ENCODE data around the gene DDX31.
"Not testable (repeated sequence)": the region's sequence is repeated elsewhere in the genome, so short reads cannot be mapped to it uniquely, and the experiment has no call there.

Gene DDX31

DNA sequence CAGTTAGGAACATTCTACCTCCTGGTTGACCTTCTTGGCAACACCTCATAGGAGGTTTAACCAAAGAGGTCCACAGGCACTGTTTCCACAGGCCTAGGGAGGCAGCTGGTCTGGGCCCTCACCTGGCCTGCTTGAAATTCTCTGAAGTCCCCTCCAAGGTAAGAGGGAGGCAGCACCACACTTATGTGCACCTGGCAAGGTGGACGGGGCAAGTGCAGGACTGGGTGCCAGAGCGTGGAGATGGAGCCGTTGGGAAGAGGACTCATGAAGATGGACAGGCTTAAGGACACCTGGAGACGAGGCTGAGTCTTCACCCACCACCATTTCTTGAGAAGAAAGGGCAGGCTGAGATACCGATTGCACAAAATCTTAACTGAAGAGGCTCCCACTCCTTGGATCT, 94.0 kb downstream of the DDX31 start:
- DNase-seq = no peak

DNA sequence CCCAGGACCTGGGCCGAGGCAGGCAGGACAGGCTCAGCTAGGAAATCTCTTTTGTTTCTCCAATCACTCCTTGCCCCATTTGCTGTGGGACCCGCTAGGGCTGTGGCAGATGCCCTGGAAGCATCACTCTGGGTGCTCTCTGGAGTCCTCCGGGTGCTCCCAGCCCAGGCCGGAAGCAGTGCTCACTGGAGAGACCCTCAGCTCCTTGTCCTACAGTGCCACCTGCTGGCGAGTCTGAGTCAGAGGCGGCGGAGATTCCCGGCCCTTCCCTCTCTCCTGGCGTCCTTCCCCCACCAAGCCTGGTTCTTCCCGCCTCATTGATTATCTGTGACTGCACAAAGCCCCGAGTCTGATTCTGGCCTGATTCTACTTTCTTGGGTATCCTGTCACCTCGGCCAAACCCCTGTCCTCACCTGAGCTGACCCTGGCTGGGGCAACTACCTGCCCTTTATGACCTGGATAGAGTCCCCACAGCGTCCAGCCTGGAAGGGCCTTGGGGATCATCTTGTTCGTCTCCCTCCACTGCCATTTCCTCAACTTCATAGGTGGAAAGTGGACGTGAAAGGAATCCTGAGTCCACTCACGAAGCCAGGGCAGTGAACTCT, 94.7 kb downstream of the DDX31 start:
- DNase-seq = no peak

DNA sequence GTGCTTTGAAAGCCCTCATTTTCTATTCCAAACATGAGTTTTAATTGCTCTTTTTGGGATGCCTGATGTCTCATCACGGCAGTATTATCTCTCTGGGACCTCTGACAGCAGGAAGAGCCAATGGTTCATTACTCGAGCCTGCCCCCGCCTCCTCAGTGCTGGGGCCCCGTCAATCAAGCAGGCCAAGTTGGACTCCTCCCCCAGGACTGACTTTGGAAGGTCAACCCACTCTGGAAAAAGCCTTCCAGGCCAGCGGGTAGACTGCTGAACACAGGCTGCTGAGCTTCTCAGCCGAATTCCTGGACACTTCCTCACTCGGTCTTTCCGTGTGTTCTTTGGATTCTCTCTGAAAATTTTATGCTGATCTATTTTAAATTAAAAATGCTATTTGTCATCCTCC, 96.9 kb downstream of the DDX31 start:
- no peak for DNase-seq

DNA sequence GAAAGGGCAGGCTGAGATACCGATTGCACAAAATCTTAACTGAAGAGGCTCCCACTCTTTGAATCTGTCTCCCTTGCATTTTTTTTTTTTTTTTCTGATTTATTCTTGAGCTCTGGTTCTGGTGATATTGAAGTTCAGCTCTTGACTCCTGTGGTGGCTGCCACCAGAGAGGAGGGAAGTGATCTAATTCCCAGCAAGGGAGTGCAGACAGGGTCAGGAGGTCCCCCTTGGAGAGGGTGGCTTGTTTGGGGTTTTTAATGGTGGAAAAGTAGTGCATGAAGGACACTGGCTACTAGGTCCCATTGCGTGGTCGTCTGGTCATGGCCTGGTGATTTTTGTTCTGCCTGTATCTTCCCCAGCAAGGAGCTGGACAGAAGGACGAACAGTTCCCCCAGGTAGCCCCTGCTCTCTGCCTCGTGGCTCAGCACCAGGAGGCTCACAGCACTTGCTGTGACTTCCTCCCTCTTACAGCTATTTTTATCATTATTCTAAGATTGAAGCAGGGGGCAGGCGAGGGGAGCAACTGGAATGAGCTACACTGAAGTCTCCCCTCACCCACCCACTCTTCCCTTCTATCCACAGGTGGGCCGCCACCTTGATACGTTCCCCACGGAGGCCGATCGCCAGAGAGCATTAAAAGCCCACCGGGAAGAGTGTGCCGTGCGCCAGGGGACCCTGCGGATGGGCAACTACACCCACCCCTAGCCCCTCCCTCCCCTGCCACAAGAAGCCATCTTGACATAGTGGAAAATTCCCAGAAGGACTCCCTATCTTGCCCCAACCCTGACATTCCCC, 97.8 kb downstream of the DDX31 start:
- no peak for DNase-seq

DNA sequence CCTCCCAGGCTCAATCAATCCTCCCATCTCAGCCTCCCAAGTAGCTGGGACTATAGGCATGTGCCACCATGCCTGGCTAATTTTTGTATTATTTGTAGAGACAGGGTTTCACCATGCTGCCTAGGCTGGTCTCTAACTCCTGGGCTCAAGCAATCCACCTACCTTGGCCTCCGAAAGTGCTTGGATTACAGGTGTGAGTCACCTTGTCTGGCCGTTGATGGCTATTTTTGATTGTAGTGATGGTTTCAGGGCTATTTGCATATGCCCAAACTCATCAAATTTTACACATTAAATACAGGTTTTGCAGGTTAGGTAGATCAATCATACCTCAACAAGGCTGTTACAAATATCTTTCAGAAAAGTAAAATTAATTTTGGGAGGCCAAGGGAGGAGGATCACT, 101.0 kb downstream of the DDX31 start:
- DNase-seq = not testable (repeated sequence)

DNA sequence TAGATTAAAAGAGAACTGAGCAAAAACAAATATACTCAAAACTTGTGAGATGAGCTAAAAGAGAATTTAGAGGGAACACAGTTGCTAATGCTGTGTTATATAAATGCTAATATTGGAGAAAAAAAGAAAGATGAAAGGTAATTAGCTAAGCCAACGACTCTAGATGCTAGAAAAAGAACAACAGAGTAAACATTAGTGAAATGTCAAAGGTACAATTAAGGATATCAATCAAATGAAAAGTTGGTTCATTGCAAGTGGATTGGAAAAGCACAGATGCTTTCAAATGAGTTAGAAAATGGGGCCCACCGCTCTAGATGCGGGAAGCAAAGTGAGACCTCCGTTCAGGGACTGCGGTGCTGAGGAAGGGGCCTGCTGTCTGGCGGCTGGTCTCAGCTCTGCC, 105.3 kb downstream of the DDX31 start:
- no peak for DNase-seq

DNA sequence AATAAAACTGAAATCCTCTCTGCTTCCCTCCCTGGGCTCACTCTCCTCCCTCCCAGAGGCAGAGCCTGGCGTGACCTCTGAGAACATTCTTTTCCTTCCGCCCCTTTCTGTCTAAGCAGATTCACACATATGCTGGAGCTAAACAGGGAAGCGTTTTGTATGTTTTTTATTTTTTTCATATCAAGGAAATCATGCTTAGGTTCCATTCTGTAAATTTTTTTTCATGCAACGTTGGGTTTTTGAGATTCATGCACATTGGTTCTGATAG, 107.5 kb downstream of the DDX31 start:
- DNase-seq = no peak

DNA sequence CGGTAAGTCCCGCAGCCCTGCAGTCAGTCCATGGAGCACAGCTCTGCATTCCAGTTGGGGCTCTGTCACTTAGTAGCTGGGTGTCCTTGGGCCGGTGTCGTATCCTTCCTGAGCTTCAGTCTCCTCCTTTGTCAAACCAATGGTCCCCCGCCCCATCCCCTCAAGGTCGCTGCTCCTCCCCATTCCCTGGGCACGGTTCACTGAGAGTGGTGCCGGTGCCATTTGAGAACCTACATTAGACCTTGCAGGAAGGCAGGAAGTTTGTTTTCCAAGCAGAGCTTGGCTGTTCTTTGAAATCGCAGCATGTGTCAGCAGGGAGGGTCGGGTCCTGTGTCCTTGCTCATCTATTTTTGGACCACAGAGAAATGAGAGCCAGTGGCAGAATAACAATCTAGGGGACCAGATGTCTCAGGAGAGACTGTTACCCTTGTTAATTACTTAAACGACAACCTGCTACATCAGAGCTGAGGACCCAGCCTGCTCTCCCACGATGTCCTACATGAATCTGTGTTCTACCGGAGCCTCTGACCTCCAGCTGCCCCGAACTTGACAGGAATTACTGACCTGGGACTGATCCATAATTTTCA, 109.1 kb downstream of the DDX31 start:
- DNase-seq = no peak

DNA sequence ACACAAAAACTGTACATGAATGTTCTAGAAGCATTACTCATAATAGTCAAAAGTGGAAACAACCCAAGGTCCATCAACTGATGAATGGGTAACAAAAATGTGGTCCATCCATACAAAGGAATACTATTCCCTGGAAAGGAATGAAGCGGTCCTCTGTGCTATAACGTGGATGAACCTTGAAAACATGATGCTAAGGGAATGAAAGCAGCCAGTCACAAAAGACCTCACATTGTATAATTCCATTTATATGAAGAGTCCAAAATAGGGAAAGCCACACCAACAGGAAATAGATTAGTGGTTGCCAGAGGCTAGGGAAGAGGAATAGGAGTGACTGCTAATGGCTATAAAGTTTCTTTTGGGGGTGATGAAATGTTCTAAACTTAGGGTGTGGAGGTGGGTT, 110.1 kb downstream of the DDX31 start:
- no peak for DNase-seq

DNA sequence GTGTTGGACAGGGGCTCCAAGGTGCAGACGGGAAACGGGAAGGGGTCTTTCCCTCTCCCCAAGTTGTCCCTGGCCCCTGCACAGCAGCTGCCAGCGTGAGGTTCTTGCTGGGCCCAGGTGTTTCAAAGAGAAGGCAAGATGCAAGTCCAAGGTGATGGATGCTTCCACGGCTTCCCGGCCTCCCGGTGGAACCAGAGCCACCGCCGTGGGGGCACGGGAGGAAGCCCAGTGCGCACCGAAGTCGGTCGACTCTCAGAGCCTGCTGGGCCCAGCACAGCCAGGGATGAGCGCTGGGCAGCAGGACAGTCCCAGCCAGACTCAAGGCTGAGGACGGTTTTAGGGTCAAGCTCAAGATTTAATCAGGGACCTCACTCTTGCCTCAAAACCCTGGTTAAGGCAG, 112.6 kb downstream of the DDX31 start:
- DNase-seq = no peak

DNA sequence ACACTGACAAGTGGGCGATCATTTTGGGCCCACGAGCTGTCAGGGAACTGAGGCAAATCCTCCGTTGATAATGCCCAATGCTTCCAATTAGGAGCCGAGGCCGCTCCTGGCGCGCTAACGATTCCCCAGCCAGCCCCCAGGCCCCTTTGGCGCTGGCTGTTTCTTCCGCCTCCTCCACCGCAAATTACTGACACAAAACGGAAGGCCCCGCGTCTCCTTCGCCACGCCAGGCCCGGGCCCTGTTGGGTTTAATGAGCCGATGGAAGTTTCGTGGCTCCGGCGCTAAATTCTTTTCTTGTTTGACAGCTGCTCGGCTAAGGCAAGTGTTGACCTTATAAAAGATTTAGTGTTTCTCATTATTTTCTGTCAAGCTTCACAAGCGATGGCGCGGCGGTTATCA, 113.1 kb downstream of the DDX31 start:
- no peak for DNase-seq

DNA sequence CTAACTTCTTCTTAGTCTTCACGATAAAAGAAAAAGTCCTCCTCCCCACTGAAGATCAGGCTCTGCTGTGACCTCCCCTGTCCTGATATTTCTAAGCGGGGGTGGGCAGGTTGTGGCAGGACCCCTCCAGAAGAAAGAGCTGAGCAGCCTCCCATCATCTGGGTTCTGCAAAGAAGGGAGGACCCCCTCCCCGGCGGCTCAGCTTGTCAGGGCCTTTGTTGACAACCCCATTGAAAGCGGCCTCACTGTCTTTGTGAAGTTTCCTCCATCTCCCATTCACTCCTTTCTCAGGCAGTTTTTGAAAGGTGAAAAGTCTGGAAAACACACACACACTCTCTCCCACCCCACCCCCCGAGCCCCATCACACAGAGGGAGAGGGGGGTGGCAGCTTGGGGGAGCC, 113.5 kb downstream of the DDX31 start:
- DNase-seq = no peak

DNA sequence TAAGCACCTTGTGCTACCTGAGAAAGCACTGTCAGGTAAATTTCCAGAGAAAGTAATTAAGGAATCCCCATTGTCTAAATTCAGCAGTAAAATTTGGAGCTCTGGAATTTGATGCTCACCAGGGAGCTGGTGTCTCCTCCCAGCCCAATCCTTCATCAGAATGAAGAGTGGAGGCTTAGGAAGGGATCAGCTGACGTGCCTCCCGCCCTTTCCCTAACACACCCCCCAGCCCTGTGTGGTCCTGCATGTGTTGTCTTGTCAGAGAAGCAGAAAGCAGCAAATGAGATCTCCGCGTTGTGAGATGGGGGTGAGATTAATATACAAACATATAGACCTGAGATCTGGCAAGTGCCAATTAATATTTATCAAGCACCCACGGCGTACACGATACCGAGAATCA, 114.3 kb downstream of the DDX31 start:
- DNase-seq = no peak

DNA sequence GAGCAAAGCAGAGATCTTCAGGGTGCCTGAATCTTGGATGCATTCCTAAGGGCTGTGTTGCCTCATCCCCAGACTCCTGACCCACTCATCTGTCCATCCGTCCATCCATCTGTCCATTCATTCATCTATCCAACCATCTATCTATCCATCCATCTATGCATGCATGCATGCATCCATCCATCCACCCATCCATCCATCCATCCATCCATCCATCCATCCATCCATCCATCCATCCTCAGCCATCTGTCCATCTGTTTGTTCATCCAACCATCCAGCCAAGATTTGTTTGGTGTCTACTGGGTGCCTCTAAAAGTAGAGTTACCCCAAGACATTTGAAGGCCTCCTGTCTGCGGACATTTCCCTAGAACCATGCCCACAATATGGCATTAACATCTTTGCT, 115.0 kb downstream of the DDX31 start:
- no peak for DNase-seq

DNA sequence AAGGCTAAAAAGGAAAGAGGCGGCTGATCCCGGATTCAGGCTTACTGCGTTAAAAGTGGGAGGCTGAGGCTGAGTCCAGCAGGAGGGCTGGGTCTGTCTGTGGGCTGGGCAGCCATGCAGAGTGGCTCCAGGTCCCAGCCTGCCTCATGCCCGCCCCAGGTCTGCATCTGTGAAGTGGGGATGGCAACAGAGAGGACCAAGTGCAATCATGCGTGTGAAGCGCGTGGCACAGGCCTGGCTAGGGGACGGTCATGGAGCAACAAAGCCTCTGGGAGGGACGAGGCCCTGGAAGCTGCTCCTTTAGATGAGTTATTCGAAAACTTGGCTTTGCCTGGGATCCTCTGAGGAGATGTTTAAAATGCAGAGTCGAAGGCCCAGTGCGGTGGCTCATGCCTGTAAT, 117.7 kb downstream of the DDX31 start:
- no peak for DNase-seq

DNA sequence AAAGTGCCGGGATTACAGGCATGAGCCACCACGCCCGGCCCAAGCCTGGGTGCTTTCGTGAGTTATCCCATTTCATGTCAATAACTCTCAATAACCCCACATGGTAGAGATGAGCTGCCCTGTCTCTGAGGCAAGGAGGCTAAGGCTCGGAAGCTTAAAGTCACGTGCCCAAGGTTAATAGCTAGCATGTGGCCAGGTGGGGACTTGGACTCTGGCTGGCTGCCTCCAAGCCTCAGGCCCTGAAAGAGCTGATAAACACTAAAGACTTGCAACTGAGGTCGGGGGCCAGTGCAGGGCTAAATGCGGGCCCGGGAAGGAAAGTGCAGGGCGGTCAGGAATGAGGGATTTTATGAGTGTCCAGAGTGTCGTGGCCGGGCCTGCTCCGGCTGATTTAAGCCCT, 118.2 kb downstream of the DDX31 start:
- DNase-seq = no peak

DNA sequence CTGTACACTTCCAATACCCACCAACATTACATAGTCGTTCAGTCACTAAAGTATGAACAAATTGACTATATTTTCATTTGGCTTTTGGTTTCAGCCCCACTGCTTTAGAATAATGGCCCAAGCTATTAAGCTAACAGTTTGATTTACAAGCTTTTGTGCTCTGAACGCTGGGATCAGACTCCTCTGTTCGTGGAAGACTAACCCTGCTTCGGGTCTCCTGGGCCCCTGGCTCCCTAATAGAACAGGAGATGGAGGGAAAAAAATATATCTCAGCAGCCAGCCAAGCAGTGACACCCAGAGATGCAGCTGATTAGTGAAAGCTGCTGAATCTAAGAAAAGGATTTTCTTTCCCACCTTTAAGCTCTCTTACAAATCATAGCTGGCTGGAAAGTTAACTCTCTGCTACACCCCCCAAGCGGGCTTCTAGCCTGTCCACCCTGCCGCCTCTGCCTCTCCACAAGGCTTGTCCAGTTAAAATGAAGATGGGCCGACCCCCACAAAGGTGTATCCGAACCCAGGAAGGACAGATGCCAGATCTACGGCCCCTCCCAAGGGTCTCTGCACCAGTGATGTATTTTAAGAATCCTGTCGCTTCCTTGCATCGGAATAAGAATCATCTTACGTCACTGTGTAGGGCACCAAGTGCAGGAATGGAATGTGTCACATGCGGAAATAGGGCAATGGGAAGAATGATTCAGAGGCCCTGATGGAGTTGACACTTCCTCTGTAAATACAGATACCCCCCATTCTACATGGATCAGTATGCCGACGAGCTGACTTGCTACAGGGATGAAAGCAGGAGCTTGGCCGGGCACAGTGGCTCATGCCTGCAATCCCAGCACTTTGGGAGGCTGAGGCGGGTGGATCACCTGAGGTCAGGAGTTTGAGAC, 120.8 kb downstream of the DDX31 start:
- DNase-seq = no peak

DNA sequence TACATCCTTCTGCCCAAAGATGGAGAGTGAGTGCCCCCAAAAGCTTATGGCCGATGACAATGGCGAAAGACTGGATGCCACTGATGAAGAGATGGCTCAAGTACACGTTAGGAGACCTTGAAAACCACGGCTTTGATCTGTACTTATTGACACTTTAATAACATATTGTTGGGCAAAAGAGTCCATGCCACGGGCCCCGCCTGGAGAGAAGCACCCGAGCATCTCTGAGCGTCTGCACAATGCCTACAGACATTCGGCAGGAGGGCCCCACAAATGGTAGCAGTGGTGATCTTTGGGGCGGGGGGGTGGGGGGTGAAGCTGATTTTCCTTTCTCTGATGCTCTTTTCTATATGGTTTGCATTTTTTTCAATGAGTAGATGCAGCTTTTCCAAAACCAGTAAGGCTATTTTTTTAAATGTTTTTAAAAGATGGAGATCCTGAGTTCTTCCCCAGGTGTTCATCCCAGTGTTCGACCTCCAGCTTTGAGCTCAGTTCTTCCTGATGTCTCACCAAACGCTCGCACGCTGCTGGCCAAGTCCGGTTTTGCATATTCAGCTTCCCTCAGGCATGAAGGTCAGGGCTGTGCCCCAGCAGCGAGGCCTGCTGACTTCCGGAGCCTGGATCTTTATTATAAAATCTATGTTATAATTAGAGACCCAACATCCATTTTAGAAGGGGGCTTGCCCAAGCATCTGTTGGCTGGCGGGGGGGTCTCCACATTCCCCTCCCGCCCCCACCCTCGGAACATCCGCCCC, 121.6 kb downstream of the DDX31 start:
- no peak for DNase-seq

DNA sequence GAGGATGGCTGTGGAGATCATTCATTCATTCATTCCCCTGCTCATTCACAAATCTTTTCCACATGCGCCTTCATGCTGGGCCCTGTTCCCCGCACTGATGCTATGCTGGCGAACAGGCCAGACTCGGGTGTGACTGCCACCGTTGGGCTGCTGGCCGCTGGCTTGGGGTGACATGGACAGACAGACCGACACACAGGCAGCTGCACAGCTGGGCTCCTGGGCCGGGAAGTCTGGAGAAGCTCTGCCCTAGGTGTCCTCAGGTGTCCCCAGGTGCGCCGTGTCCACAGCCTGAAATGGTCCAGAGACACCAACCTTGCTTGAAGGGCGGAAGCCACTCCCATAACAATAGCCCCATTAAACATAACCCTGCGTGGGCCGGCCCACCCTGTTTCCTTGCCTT, 122.3 kb downstream of the DDX31 start:
- DNase-seq = no peak

DNA sequence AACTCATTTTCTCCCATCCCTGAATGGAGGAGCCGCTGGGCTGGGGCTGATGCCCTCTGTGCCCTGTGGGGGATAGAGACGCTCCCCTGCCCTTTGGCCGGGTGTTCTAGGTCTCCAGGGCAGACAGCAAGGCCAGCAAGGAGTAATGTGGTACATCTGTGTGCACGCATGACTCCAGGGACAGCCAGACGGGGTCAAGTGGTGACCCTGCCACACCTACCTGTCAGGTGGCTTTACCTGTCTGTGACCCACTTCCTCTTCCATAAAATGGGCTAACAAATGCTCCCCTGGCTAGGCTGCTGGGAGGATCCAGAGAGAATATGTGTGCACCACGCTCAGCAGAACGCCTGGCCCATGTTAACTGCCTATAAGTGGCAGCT, 122.7 kb downstream of the DDX31 start:
- DNase-seq = no peak

DNA sequence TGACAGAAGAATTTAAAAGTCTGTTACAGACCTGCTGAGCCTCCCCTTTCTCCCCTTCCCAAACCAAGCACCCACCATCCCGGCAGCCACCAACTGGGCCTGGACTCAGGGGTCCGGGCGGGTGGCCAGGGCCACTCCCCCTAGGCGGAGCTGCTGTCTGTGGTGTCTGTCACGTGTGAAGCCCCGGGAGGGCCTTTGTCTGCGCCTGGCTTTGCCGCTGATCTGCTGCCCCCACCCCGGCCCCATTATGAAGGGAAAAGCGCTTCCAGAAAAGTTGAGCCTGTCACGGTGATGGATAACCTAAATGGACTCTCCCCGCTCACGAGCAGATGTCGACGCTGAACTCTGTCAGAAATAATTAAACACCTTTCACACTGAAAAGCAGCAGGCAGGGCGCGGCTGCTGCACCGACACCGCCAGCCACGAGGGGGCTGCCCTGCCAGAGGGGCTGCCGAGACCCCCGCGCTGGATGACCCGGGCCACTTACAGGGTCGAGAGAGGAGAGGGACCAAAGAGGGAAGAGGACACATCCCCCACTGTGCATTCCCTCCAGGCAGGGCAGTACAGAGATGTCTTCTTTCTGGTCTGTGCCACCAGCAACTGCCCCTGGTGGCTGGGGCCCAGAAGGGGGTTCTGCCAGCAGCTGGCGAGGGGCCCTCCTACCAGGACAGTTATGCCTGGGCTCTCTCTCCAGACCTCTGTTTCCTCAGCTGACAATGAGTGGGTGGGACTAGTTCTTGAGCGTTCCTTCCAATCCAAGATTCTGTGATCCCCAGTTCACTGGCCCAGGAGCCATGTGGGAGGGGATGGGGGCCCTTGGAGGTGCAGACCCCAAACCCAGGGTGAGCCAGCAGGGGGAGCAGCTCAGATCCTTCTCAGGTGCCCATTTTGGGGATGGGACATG, 123.4 kb downstream of the DDX31 start:
- no peak for DNase-seq

DNA sequence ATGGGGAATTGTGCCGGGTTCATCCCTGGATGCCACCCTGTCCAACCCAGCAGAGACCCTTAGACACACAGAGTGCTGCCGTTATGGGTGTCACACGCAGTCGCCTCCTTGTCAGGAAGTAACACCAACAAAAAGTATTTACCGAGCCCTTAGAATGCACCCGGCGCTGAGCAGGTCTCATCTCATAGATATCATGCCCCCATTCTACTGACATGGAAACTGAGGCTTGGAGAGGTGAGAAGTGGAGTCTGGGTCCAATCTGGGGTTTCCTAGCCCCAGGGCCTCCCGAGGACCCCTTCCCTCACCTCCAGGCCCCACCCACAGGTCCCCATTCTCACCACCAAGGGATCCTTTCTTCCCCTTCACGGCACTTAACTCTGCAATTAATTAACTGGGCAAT, 124.2 kb downstream of the DDX31 start:
- no peak for DNase-seq

Measured in activated naive CD4-positive, alpha-beta T cell (primary cell).